K562 (cell line): ENCODE measurements around the gene ASIC3. TPM values are rescaled to one million over a fixed set of nuclear protein-coding genes. Genes with fewer than 3 reads are reported as not detected.

Experiments used
- ATF7 ChIP-seq: fragments of 450-650 bp; IDR thresholded peaks from 2 replicates; pipeline ENCODE4 v1.7.1; 2014; ENCODE audit warnings: mild to moderate bottlenecking, moderate library complexity
- BCL6 ChIP-seq: fragments of 250-450 bp; sonication (Bioruptor Pico); IDR thresholded peaks from 2 replicates; pipeline ENCODE4 v1.4.0; 2020
- CBFA2T2 ChIP-seq: fragments of 450-650 bp; conservative IDR thresholded peaks from 2 replicates; pipeline ENCODE4 v1.6.1; 2017; ENCODE audit warnings: mild to moderate bottlenecking
- CEBPB ChIP-seq: fragments of 450-650 bp; IDR thresholded peaks from 2 replicates; pipeline ENCODE4 v1.6.1; 2016; ENCODE audit warnings: missing genetic modification characterization, missing compliant biosample characterization
- CREB5 ChIP-seq: fragments of 250-450 bp; sonication (Bioruptor Pico); IDR thresholded peaks from 2 replicates; pipeline ENCODE4 v1.5.0; 2020; ENCODE audit warnings: mild to moderate bottlenecking
- CUX1 ChIP-seq: fragments of 200-800 bp; sonication (Bioruptor generic); IDR thresholded peaks from 2 replicates; pipeline ENCODE4 v1.6.1; 2016; ENCODE audit warnings: missing genetic modification characterization, missing compliant biosample characterization
- EP400 ChIP-seq: fragments of 450-650 bp; IDR thresholded peaks from 2 replicates; pipeline ENCODE4 v1.6.1; 2017; ENCODE audit warnings: antibody characterized with exemption, mild to moderate bottlenecking, moderate library complexity
- GABPA ChIP-seq: fragments of 200-800 bp; sonication (Bioruptor generic); conservative IDR thresholded peaks from 2 replicates; pipeline ENCODE4 v1.6.1; 2016; ENCODE audit warnings: low read depth, missing genetic modification characterization, missing compliant biosample characterization
- MECOM ChIP-seq: fragments of 250-450 bp; sonication (Bioruptor Pico); IDR thresholded peaks from 2 replicates; pipeline ENCODE4 v1.8.0; 2022; ENCODE audit warnings: inconsistent platforms
- MTA3 ChIP-seq: fragments of 450-650 bp; formaldehyde crosslinking; IDR thresholded peaks from 2 replicates; pipeline ENCODE4 v1.6.1; 2017; ENCODE audit warnings: mild to moderate bottlenecking, borderline replicate concordance
- NR2C1 ChIP-seq, 2 experiments: fragments of 450-650 bp; IDR thresholded peaks; 2 replicates each; pipeline ENCODE4 v1.6.1; 2017; ENCODE audit warnings: mild to moderate bottlenecking in 2 of 2, antibody characterized with exemption in 1 of 2, inconsistent platforms in 1 of 2, missing compliant biosample characterization in 1 of 2, missing genetic modification characterization in 1 of 2
- SOX6 ChIP-seq: fragments of 450-650 bp; IDR thresholded peaks from 2 replicates; pipeline ENCODE4 v1.6.1; 2014; ENCODE audit warnings: mild to moderate bottlenecking
- ZNF133 ChIP-seq: fragments of 250-450 bp; sonication (Bioruptor Pico); IDR thresholded peaks from 2 replicates; pipeline ENCODE4 v1.4.0; 2020; ENCODE audit warnings: mild to moderate bottlenecking
- ZNF586 ChIP-seq: fragments of 450-650 bp; formaldehyde crosslinking; conservative IDR thresholded peaks from 2 replicates; pipeline ENCODE4 v1.4.0; 2020; ENCODE audit warnings: mild to moderate bottlenecking, moderate library complexity
- ZNF830 ChIP-seq: fragments of 250-450 bp; sonication (Bioruptor Pico); IDR thresholded peaks from 2 replicates; pipeline ENCODE4 v1.5.0; 2021; ENCODE audit warnings: mild to moderate bottlenecking
- polyA plus RNA-seq, 8 experiments: library from polyadenylated mRNA; depleted of rRNA in 4 of 8; stranded (reverse) in 5 of 8; unstranded in 3 of 8; fragments of >200 nt; fragmentation: Nextera tagmentation in 2 of 8; fragmentation: Illumina TruSeq in 1 of 8; extraction: Ambion mirVana in 2 of 8; extraction: Trizol in 1 of 8; gene quantifications; 2 replicates each; pipeline versions ENCODE4 v1.2.1 to v1.2.3, GENCODE V29; 2011 to 2014; ENCODE audit warnings: inconsistent platforms in 1 of 8, missing spikeins in 1 of 8
- total RNA-seq, 7 experiments: library from RNA; depleted of rRNA in 6 of 7; stranded (reverse); fragments of >200 nt in 6 of 7; fragmentation: Illumina TruSeq in 2 of 7; extraction: Trizol in 2 of 7; gene quantifications; 2 replicates each; pipeline versions ENCODE4 v1.2.1 to v1.2.3, GENCODE V29; 2011 to 2021; ENCODE audit warnings: low replicate concordance in 1 of 7
- TF ChIP-seq, protein P1 (sequence below): sonication (generic); formaldehyde crosslinking; IDR thresholded peaks from 2 replicates; pipeline ENCODE4 v1.8.1; 2023; ENCODE audit warnings: mild to moderate bottlenecking, missing genetic modification reagents
- TF ChIP-seq, protein P2 (sequence below): fragments of 450-650 bp; formaldehyde crosslinking; conservative IDR thresholded peaks from 2 replicates; pipeline ENCODE4 v1.4.0; 2022; ENCODE audit warnings: mild to moderate bottlenecking, missing genetic modification characterization

Gene ASIC3
- total and polyA plus RNA-seq, 9 of the 15 experiments (the other 6 are each of a cell fraction or from before 2014, with no cell fraction given): 0.11 to 5.0 (median 0.87) TPM

GRCh38 chr7:151026771-151027727 lies 21.3 kb upstream of the ASIC3 start (continued):
- TF ChIP-seq, protein P1, sequence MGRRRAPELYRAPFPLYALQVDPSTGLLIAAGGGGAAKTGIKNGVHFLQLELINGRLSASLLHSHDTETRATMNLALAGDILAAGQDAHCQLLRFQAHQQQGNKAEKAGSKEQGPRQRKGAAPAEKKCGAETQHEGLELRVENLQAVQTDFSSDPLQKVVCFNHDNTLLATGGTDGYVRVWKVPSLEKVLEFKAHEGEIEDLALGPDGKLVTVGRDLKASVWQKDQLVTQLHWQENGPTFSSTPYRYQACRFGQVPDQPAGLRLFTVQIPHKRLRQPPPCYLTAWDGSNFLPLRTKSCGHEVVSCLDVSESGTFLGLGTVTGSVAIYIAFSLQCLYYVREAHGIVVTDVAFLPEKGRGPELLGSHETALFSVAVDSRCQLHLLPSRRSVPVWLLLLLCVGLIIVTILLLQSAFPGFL (CRISPR knock-in tag): 0 out of 2 replicates have a peak, but pooled peaks have one; percentile 14
- peak; percentile 85; the same call in 1 of the 2 replicates for TF ChIP-seq BCL6 (CRISPR knock-in tag)
- TF ChIP-seq ZNF830 (CRISPR knock-in tag): peak; percentile 60; the same call in 1 of the 2 replicates
- peak; percentile 92 for TF ChIP-seq MECOM
- TF ChIP-seq GABPA (tag): peak; percentile 38; the same call in 1 of the 2 replicates
- TF ChIP-seq CUX1 (CRISPR knock-in tag): peak; percentile 88
- peak; percentile 91 for TF ChIP-seq SOX6
- TF ChIP-seq NR2C1 (IDR thresholded peaks at IDR 0.05): peak; percentile 39; the same call in 1 of the 2 replicates
- TF ChIP-seq NR2C1 (tag; IDR thresholded peaks at IDR 0.05): peak; percentile 88
- TF ChIP-seq, protein P2, sequence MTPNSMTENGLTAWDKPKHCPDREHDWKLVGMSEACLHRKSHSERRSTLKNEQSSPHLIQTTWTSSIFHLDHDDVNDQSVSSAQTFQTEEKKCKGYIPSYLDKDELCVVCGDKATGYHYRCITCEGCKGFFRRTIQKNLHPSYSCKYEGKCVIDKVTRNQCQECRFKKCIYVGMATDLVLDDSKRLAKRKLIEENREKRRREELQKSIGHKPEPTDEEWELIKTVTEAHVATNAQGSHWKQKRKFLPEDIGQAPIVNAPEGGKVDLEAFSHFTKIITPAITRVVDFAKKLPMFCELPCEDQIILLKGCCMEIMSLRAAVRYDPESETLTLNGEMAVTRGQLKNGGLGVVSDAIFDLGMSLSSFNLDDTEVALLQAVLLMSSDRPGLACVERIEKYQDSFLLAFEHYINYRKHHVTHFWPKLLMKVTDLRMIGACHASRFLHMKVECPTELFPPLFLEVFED (CRISPR knock-in tag): 0 out of 2 replicates have a peak, but pooled peaks have one; percentile 62
- peak; percentile 65; the same call in 1 of the 2 replicates for TF ChIP-seq MTA3
- TF ChIP-seq EP400: peak; percentile 79
- peak; percentile 64; the same call in 1 of the 2 replicates for TF ChIP-seq ATF7
- TF ChIP-seq CREB5 (CRISPR knock-in tag): peak; percentile 85; the same call in 1 of the 2 replicates
- TF ChIP-seq ZNF133: peak; percentile 93; the same call in 1 of the 2 replicates
- peak; percentile 70; the same call in 1 of the 2 replicates for TF ChIP-seq ZNF586 (CRISPR knock-in tag)
- peak; percentile 74 for TF ChIP-seq CEBPB (tag)
- peak; percentile 82 for TF ChIP-seq CBFA2T2
